Caco-2 (cell line): ENCODE measurements around the gene APOBEC3F. TPM values are rescaled to one million over a fixed set of nuclear protein-coding genes. Genes with fewer than 3 reads are reported as not detected.
A peak's percentile ranks its signal among the peaks of the same experiment; 100 is the strongest.
"Not testable (repeated sequence)": the region's sequence is repeated elsewhere in the genome, so short reads cannot be mapped to it uniquely, and the experiment has no call there.

Source experiments
- BruUV-seq: library from RNA; stranded (reverse); fragments of 400-500 nt; replicated peaks from 2 replicates; lab custom pipeline; 2021; lab: Mats Ljungman, UMichigan
- CTCF ChIA-PET: fragments of 300-600 bp; sonication (Branson Sonifier 250); formaldehyde crosslinking; loops from one replicate; lab custom pipeline; 2022; ENCODE audit warnings: antibody characterized with exemption; lab: Charles Lee
- POLR2A ChIA-PET: fragments of 300-600 bp; sonication (Branson Sonifier 250); formaldehyde crosslinking; loops from one replicate; lab custom pipeline; 2022; ENCODE audit warnings: antibody characterized with exemption; lab: Charles Lee
- DNase-seq, 2 experiments: peaks; one replicate each; pipeline versions ENCODE4 v3.0.0 to v3.0.0-alpha.2; 2020 to 2022
- H3K27me3 ChIP-seq: replicated peaks from 2 replicates; pipeline ENCODE4 v1.6.0; 2011; ENCODE audit warnings: low read length; ENCODE audit not compliant: control insufficient read depth, insufficient read depth
- H3K36me3 ChIP-seq: 2 replicates; pipeline ENCODE4 v1.5.1; 2011; ENCODE audit warnings: low read length; ENCODE audit not compliant: control insufficient read depth, insufficient read depth
- H3K4me1 ChIP-seq: fragments of 250-450 bp; sonication (Bioruptor Pico); 2 replicates; pipeline ENCODE4 v1.5.1; 2020; ENCODE audit warnings: mild to moderate bottlenecking
- H3K4me3 ChIP-seq: 2 replicates; pipeline ENCODE4 v1.5.1; 2011; ENCODE audit warnings: low read depth, mild to moderate bottlenecking, control low read depth, low read length
- H3K9me3 ChIP-seq: fragments of 250-450 bp; sonication (Bioruptor Pico); 2 replicates; pipeline ENCODE4 v1.5.1; 2020; ENCODE audit warnings: mild to moderate bottlenecking, moderate library complexity
- H3K27ac Mint-ChIP-seq: one replicate; pipeline ENCODE4 v1.8.0; 2022; ENCODE audit warnings: mixed read lengths; ENCODE audit not compliant: unreplicated experiment
- H3K27me3 Mint-ChIP-seq: one replicate; pipeline ENCODE4 v1.8.0; 2022; ENCODE audit warnings: mixed read lengths; ENCODE audit not compliant: insufficient read depth, unreplicated experiment
- H3K36me3 Mint-ChIP-seq: one replicate; pipeline ENCODE4 v1.8.0; 2022; ENCODE audit warnings: mild to moderate bottlenecking, mixed read lengths; ENCODE audit not compliant: insufficient read depth, unreplicated experiment
- H3K4me1 Mint-ChIP-seq: one replicate; pipeline ENCODE4 v1.8.0; 2022; ENCODE audit warnings: low read depth, mixed read lengths; ENCODE audit not compliant: unreplicated experiment
- H3K4me3 Mint-ChIP-seq: one replicate; pipeline ENCODE4 v1.8.0; 2022; ENCODE audit warnings: mild to moderate bottlenecking, moderate library complexity, mixed read lengths; ENCODE audit not compliant: unreplicated experiment
- H3K9me3 Mint-ChIP-seq: one replicate; pipeline ENCODE4 v1.8.0; 2022; ENCODE audit warnings: mixed read lengths; ENCODE audit not compliant: unreplicated experiment
- intact Hi-C: fragments of 100-400 bp; cut with micrococcal nuclease; formaldehyde crosslinking; loops from one replicate; pipeline ENCODE4 v1.10.0; 2022; ENCODE audit not compliant: unreplicated experiment
- total RNA-seq: library from RNA; stranded (reverse); gene quantifications from 2 replicates; pipeline ENCODE4 v1.2.3, GENCODE V29; 2022
- TF ChIP-seq, protein P1 (sequence below), 2 experiments: fragments of 200-600 bp in 1 of 2; IDR thresholded peaks; 1 replicate in 1 of 2; 2 replicates in 1 of 2; pipeline versions ENCODE4 v1.5.1 to v1.8.0; 2011 to 2022; ENCODE audit warnings: antibody characterized with exemption in 1 of 2, control low read depth in 1 of 2, inconsistent platforms in 1 of 2, low read depth in 1 of 2, low read length in 1 of 2, mild to moderate bottlenecking in 1 of 2, moderate library complexity in 1 of 2; ENCODE audit not compliant: insufficient read depth in 1 of 2, severe bottlenecking in 1 of 2, unreplicated experiment in 1 of 2

Gene APOBEC3F
- total RNA-seq, 1 experiment from 2014 or later = 7.8 TPM

DNA sequence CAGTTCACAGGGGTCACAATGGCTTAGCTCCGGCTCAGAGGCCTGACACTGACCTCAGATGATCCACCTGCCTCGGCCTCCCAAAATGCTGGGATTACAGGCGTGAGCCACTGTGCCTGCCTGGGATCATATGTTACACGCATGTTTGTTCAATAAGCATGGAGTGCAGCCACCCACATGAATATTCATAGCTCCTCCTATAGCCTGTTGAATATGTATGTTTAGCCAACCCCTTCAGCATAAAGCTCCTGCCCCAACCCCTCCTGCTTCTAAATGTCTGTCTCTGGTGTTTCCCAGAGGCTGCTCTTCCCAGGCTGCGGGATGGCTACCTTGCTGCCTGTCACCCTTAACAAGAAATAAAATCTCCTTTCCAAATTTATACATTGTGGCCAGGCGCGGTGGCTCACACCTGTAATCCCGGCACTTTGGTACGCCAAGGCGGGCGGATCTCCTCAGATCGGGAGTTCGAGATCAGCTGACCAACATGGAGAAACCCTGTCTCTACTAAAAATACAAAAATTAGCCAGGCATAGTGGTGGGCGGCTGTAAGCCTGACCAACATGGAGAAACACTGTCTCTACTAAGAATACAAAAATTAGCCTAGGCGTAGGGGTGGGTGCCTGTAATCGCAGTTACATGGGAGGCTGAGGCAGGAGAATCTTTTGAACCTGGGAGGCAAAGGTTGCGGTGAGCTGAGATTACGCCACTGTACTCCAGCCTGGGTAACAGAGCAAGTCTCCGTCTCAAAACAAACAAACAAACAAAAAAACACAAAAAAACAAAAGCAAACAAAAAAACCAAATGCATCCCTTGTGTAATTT lies 1.1 kb upstream of the APOBEC3F start:
- intact Hi-C loops = loop anchor here (10.0 kb wide), 1 partner anchor 75 kb away; no protein-coding TSS in a partner anchor
- peak overlapping the region; percentile 63 for H3K27ac Mint-ChIP-seq
- Histone ChIP-seq H3K9me3 (no peaks in the 10 kb centered on the region), H3K4me1 (peaks cover 9% of the 10 kb centered on the region), H3K36me3 (no peaks in the 10 kb centered on the region), H3K4me3 (no peak overlapping the region), H3K27me3 (no peaks in the 10 kb centered on the region)
- no peaks in the 10 kb centered on the region for H3K9me3 Mint-ChIP-seq
- TF ChIP-seq, protein P1, sequence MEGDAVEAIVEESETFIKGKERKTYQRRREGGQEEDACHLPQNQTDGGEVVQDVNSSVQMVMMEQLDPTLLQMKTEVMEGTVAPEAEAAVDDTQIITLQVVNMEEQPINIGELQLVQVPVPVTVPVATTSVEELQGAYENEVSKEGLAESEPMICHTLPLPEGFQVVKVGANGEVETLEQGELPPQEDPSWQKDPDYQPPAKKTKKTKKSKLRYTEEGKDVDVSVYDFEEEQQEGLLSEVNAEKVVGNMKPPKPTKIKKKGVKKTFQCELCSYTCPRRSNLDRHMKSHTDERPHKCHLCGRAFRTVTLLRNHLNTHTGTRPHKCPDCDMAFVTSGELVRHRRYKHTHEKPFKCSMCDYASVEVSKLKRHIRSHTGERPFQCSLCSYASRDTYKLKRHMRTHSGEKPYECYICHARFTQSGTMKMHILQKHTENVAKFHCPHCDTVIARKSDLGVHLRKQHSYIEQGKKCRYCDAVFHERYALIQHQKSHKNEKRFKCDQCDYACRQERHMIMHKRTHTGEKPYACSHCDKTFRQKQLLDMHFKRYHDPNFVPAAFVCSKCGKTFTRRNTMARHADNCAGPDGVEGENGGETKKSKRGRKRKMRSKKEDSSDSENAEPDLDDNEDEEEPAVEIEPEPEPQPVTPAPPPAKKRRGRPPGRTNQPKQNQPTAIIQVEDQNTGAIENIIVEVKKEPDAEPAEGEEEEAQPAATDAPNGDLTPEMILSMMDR (IDR thresholded peaks at IDR 0.05; ENCODE audit: insufficient read depth in 1 of 2, low read depth in 1 of 2, low read length in 1 of 2, severe bottlenecking in 1 of 2, unreplicated experiment in 1 of 2) = no peak
- H3K36me3 Mint-ChIP-seq = peaks cover 10% of the 10 kb centered on the region
- peak overlapping the region; percentile 84 for H3K4me3 Mint-ChIP-seq
- no TSS peak for BruUV-seq
- CTCF ChIA-PET = no interaction called here
- H3K4me1 Mint-ChIP-seq = peaks cover 16% of the 10 kb centered on the region
- H3K27me3 Mint-ChIP-seq = no peaks in the 10 kb centered on the region
- POLR2A ChIA-PET = no interaction called here
- DNase-seq = no peak

DNA sequence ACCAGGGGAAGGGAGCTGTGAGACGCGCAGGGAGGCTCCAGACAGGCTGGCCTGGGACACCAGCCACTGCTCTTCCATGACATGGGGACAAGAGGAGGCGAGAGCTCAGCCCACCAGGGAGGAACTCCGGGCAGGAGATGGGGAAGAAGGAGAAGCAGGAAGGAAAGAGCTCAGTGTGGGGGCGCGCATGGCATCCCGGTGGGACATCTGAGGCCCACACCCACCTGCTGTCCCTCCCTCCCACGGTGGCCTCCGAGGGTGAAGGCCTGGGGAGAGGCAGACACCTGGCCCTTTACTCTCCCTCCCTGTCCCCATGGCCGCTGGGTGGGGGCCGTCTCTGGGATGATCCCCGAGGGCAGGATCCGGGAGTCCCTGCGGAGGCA lies 518 bp upstream of the APOBEC3F start:
- CTCF ChIA-PET, H3K4me1 ChIP-seq, H3K9me3 ChIP-seq, H3K9me3 Mint-ChIP-seq, DNase-seq, BruUV-seq, H3K36me3 Mint-ChIP-seq, H3K36me3 ChIP-seq, POLR2A ChIA-PET, H3K27me3 ChIP-seq, H3K27me3 Mint-ChIP-seq, H3K4me3 ChIP-seq: not testable (repeated sequence)
- intact Hi-C loops = loop anchor here (10.0 kb wide), 1 partner anchor 75 kb away; no protein-coding TSS in a partner anchor
- peak overlapping the region; percentile 84 for H3K4me3 Mint-ChIP-seq
- peaks cover 16% of the 10 kb centered on the region for H3K4me1 Mint-ChIP-seq
- peak overlapping the region; percentile 63 for H3K27ac Mint-ChIP-seq

DNA sequence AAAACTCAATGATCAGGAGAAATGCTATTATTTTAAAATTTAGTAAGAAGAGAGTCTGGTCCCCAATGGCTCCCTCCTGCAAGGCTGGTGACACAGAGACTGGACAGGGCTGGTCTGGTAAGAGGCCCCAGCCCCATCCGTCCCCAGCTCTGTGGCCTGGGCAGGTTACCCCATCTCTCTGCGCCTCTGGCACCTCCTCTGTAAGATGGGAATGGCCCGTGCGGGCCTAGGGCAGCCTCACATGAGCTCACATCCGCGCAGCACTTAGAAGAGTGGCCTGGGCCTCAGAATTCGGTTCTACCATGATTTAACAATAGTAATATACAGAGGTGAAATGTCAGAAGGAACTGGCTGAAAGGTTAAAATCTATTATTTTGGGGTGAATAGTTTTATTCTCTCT lies 1.2 kb downstream of the APOBEC3F start:
- Histone ChIP-seq H3K27me3 (no peaks in the 10 kb centered on the region), H3K4me1 (peaks cover 9% of the 10 kb centered on the region), H3K36me3 (no peaks in the 10 kb centered on the region), H3K4me3 (no peak overlapping the region), H3K9me3 (no peaks in the 10 kb centered on the region)
- ChIA-PET CTCF (no interaction called here), POLR2A (no interaction called here)
- H3K27ac Mint-ChIP-seq = no peak overlapping the region
- H3K4me3 Mint-ChIP-seq = no peak overlapping the region
- H3K27me3 Mint-ChIP-seq = no peaks in the 10 kb centered on the region
- H3K36me3 Mint-ChIP-seq = peaks cover 19% of the 10 kb centered on the region
- H3K9me3 Mint-ChIP-seq = no peaks in the 10 kb centered on the region
- H3K4me1 Mint-ChIP-seq = peaks cover 16% of the 10 kb centered on the region
- intact Hi-C loops = loop anchor here (10.0 kb wide), 1 partner anchor 73 kb away; no protein-coding TSS in a partner anchor
- no peak for DNase-seq
- TF ChIP-seq, protein P1 (IDR thresholded peaks at IDR 0.05; ENCODE audit: insufficient read depth in 1 of 2, low read depth in 1 of 2, low read length in 1 of 2, severe bottlenecking in 1 of 2, unreplicated experiment in 1 of 2) = no peak
- BruUV-seq = TSS peak; percentile 82

DNA sequence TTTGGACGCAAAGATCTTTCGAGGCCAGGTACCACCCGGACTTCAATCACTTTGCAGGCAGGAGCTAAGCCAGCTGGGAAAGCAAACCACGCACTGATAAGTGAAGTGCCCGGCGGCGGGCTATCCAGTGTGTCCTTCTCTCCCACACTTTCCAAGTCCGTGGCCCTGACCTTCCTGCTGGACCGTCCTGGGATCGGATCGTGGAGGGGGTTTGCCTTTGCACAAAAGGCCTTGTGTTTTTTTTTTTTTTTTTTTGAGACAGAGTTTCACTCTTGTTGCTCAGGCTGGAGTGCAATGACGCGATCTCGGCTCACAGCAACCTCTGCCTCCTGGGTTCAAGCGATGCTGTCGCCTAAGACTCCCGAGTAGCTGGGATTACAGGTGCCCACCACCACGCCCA lies 2.4 kb downstream of the APOBEC3F start:
- intact Hi-C loops = loop anchor here (10.0 kb wide), 1 partner anchor 72 kb away; no protein-coding TSS in a partner anchor
- Mint-ChIP-seq H3K4me1 (peaks cover 16% of the 10 kb centered on the region), H3K36me3 (peaks cover 26% of the 10 kb centered on the region)
- H3K4me3 Mint-ChIP-seq, H3K36me3 ChIP-seq, H3K27me3 ChIP-seq, POLR2A ChIA-PET, DNase-seq, H3K27me3 Mint-ChIP-seq, H3K4me1 ChIP-seq, H3K4me3 ChIP-seq, H3K9me3 Mint-ChIP-seq, H3K27ac Mint-ChIP-seq, H3K9me3 ChIP-seq, BruUV-seq: not testable (repeated sequence)
- CTCF ChIA-PET = interaction anchor here (0.7 kb wide), 1 partner anchor 357 kb away, joined by 3 read pairs; the partner anchor contains the start of gene TAB1

DNA sequence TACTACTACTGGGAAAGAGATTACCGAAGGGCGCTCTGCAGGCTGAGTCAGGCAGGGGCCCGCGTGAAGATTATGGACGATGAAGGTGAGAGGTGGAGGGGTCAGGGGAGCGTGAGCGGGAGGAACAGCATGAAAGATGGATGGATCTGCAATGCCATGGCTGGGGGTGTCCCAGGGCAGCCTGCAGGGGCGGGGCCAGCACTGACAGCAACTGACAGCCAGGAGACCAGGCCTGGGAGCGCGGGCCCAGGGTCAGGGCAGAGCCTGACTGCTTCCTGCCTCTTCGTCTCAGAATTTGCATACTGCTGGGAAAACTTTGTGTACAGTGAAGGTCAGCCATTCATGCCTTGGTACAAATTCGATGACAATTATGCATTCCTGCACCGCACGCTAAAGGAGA lies 4.5 kb downstream of the APOBEC3F start:
- DNase-seq, H3K9me3 Mint-ChIP-seq, H3K4me3 ChIP-seq, H3K36me3 ChIP-seq, POLR2A ChIA-PET, H3K27ac Mint-ChIP-seq, H3K27me3 ChIP-seq, CTCF ChIA-PET, H3K27me3 Mint-ChIP-seq, H3K4me3 Mint-ChIP-seq, H3K4me1 ChIP-seq, BruUV-seq, H3K4me1 Mint-ChIP-seq, H3K9me3 ChIP-seq: not testable (repeated sequence)
- H3K36me3 Mint-ChIP-seq = peaks cover 26% of the 10 kb centered on the region
- intact Hi-C loops = loop anchor here (10.0 kb wide), 1 partner anchor 70 kb away; no protein-coding TSS in a partner anchor
